Measurements from ENCODE around the gene TCF3.

DNA sequence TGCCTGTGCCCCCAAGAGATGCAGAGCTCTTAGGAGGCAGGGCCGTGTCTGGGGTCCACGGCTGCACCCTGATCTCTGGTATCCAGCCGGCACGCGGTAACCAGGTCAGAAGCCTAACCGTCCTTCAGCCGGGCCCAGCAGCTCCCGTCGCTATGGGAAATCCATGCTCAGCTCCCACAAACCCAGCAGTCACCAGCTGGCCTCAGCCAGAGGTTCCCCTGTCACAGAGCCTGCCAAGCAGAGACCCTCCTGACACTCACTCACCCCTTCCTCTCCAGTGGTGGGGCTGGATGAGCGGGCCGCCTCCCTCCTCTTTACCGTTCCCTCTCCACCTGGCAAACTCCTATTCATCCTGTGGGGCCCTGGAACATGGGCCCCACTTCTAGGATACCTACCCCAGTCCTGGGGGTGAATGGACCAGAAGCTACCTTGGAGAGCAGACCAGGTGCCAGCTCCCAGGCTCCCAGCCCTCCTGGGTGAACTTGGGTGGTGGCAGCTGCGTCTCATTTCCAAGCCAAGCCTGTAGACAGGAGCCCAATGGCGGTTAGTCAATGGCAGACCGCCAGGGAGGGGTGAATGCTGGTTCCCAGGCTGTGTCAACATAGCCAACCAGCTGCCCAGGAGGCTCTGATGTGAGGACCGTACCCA lies 21.4 kb upstream of the TCF3 start:
- no peak for TF ChIP-seq POLR2AphosphoS5 (IDR thresholded peaks at IDR 0.05)
- no peak for TF ChIP-seq EP300 (conservative IDR thresholded peaks at IDR 0.05; ENCODE audit: poor library complexity, severe bottlenecking)
- TF ChIP-seq, protein P1, sequence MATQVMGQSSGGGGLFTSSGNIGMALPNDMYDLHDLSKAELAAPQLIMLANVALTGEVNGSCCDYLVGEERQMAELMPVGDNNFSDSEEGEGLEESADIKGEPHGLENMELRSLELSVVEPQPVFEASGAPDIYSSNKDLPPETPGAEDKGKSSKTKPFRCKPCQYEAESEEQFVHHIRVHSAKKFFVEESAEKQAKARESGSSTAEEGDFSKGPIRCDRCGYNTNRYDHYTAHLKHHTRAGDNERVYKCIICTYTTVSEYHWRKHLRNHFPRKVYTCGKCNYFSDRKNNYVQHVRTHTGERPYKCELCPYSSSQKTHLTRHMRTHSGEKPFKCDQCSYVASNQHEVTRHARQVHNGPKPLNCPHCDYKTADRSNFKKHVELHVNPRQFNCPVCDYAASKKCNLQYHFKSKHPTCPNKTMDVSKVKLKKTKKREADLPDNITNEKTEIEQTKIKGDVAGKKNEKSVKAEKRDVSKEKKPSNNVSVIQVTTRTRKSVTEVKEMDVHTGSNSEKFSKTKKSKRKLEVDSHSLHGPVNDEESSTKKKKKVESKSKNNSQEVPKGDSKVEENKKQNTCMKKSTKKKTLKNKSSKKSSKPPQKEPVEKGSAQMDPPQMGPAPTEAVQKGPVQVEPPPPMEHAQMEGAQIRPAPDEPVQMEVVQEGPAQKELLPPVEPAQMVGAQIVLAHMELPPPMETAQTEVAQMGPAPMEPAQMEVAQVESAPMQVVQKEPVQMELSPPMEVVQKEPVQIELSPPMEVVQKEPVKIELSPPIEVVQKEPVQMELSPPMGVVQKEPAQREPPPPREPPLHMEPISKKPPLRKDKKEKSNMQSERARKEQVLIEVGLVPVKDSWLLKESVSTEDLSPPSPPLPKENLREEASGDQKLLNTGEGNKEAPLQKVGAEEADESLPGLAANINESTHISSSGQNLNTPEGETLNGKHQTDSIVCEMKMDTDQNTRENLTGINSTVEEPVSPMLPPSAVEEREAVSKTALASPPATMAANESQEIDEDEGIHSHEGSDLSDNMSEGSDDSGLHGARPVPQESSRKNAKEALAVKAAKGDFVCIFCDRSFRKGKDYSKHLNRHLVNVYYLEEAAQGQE (IDR thresholded peaks at IDR 0.05; ENCODE audit: borderline replicate concordance): no peak
- TF ChIP-seq, protein P2, sequence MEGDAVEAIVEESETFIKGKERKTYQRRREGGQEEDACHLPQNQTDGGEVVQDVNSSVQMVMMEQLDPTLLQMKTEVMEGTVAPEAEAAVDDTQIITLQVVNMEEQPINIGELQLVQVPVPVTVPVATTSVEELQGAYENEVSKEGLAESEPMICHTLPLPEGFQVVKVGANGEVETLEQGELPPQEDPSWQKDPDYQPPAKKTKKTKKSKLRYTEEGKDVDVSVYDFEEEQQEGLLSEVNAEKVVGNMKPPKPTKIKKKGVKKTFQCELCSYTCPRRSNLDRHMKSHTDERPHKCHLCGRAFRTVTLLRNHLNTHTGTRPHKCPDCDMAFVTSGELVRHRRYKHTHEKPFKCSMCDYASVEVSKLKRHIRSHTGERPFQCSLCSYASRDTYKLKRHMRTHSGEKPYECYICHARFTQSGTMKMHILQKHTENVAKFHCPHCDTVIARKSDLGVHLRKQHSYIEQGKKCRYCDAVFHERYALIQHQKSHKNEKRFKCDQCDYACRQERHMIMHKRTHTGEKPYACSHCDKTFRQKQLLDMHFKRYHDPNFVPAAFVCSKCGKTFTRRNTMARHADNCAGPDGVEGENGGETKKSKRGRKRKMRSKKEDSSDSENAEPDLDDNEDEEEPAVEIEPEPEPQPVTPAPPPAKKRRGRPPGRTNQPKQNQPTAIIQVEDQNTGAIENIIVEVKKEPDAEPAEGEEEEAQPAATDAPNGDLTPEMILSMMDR (IDR thresholded peaks at IDR 0.05; ENCODE audit: poor library complexity, severe bottlenecking): no peak
- no peak for TF ChIP-seq TAF1 (IDR thresholded peaks at IDR 0.05; ENCODE audit: low read depth)
- no peak for TF ChIP-seq EZH2 (IDR thresholded peaks at IDR 0.05; ENCODE audit: borderline replicate concordance, insufficient read depth, low read length, poor library complexity, severe bottlenecking)
